22Rv1 (cell line): Measurements from ENCODE around the gene EMX1.

ENCODE experiments used
- CTCF ChIP-seq: fragments of 450-650 bp; IDR thresholded peaks from 2 replicates; pipeline ENCODE4 v1.5.1; 2017; ENCODE audit warnings: mild to moderate bottlenecking
- ZFX ChIP-seq: fragments of 450-650 bp; IDR thresholded peaks from 2 replicates; pipeline ENCODE4 v1.6.1; 2017; ENCODE audit warnings: antibody characterized with exemption, borderline replicate concordance

- TF ChIP-seq CTCF: no peak
- TF ChIP-seq ZFX: no peak
Observed at GRCh38 chr2:72973137-72973535, 55.8 kb downstream of the EMX1 start.
